ENCODE data around the gene NUP50. TPM values are rescaled to one million over a fixed set of nuclear protein-coding genes. Genes with fewer than 3 reads are reported as not detected.

The NUP50 gene
- polyA plus RNA-seq, 1 donor = 40.8 TPM

GRCh38 chr22:45157907-45158306 is 5.8 kb upstream of the NUP50 start:
- Histone ChIP-seq H3K9me3 (ENCODE audit: control insufficient read depth, low read depth, low read length) (no peaks in the 10 kb centered on the region), H3K27ac (ENCODE audit: low read length) (peak overlapping the region; percentile 89), H3K4me1 (ENCODE audit: control insufficient read depth, insufficient read depth, low read length) (peaks cover 13% of the 10 kb centered on the region), H3K36me3 (ENCODE audit: control insufficient read depth, insufficient read depth, low read length) (no peaks in the 10 kb centered on the region), H3K27me3 (ENCODE audit: control insufficient read depth, insufficient read depth, low read length) (no peaks in the 10 kb centered on the region), H3K4me3 (ENCODE audit: low read length) (no peak overlapping the region)
- DNase-seq = no peak
- WGBS (ENCODE audit: insufficient coverage, low lambda C conversion rate) = no CpG with 5 or more reads among the region's 3 CpGs

DNA sequence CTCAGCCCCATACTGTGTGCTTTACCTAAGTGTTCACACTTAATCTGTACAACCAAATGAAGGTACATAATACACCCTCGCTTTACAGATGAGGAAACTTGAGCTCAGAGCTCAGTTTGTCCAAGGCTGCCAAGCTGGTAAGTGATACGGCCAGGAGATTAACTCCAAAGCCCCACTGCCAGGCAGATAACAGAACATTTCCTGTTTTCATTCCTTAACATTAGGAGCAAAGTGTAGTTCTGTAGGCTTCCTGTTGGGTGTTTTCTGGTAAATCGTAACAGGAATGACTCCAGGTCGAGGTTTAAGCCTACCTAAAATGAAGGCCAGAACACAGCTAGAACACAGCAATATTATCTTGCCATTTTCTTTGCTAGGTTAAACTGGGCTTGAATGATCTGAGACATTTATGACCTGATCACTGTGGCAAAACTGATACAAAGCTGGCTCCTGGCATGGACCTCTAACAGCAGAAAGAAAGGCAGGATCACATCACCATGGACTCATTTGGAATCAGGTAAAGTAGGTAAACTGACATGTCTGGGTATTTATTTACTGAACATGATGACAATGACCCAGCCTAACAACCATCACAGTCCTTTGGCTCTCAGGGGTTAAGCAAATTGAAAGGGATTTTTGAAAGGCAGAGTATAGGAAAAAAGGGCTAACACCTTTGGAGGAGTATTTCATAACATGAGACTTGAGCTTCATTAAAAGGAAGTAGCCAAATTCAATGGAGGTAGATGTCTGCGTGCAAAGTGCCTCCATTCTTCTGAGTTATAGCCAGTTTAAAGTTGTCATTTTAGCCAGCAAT is 3.9 kb upstream of the NUP50 start:
- Histone ChIP-seq H3K36me3 (ENCODE audit: control insufficient read depth, insufficient read depth, low read length) (no peaks in the 10 kb centered on the region), H3K9me3 (ENCODE audit: control insufficient read depth, low read depth, low read length) (no peaks in the 10 kb centered on the region), H3K4me1 (ENCODE audit: control insufficient read depth, insufficient read depth, low read length) (peaks cover 14% of the 10 kb centered on the region), H3K27ac (ENCODE audit: low read length) (peak overlapping the region; percentile 89), H3K27me3 (ENCODE audit: control insufficient read depth, insufficient read depth, low read length) (no peaks in the 10 kb centered on the region), H3K4me3 (ENCODE audit: low read length) (no peak overlapping the region)
- DNase-seq = peak; percentile 32 to 73
- no CpG with 5 or more reads among the region's 5 CpGs for WGBS (ENCODE audit: insufficient coverage, low lambda C conversion rate)

DNA sequence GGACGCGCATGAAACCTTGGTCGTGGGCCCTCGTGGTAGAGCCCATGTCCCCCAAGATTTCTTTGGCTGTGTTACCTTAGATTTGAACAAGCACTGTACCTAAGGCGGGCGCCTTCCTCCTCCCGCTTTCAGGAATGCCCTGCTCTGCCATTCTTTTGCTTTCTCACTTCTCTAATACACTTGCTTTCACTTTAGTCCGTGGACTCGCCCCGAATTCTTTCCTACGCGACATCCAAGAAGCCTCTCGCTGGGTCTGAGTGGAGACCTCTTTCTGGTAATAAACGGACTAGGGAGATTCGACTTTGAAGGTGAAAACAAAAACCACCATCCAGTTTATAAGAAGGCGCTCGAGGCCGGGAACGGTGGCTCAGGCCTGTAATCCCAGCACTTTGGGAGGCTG is 1.2 kb upstream of the NUP50 start:
- no peak overlapping the region for H3K4me3 ChIP-seq (ENCODE audit: low read length)
- no peaks in the 10 kb centered on the region for H3K27me3 ChIP-seq (ENCODE audit: control insufficient read depth, insufficient read depth, low read length)
- no peaks in the 10 kb centered on the region for H3K9me3 ChIP-seq (ENCODE audit: control insufficient read depth, low read depth, low read length)
- H3K36me3 ChIP-seq (ENCODE audit: control insufficient read depth, insufficient read depth, low read length) = peaks cover 8% of the 10 kb centered on the region
- H3K4me1 ChIP-seq (ENCODE audit: control insufficient read depth, insufficient read depth, low read length) = peaks cover 22% of the 10 kb centered on the region
- H3K27ac ChIP-seq (ENCODE audit: low read length) = no peak overlapping the region
- WGBS (ENCODE audit: insufficient coverage, low lambda C conversion rate) = 80% methylated on average over 1 of the region's 19 CpGs
- peak in 1 of 2 donors; percentile 15 for DNase-seq

GRCh38 chr22:45163099-45163450 is 650 bp upstream of the NUP50 start:
- Histone ChIP-seq H3K27ac (ENCODE audit: low read length) (peak overlapping the region; percentile 81), H3K36me3 (ENCODE audit: control insufficient read depth, insufficient read depth, low read length) (peaks cover 8% of the 10 kb centered on the region), H3K27me3 (ENCODE audit: control insufficient read depth, insufficient read depth, low read length) (no peaks in the 10 kb centered on the region), H3K4me1 (ENCODE audit: control insufficient read depth, insufficient read depth, low read length) (peaks cover 19% of the 10 kb centered on the region), H3K9me3 (ENCODE audit: control insufficient read depth, low read depth, low read length) (no peaks in the 10 kb centered on the region), H3K4me3 (ENCODE audit: low read length) (peak overlapping the region; percentile 81)
- WGBS (ENCODE audit: insufficient coverage, low lambda C conversion rate) = no CpG with 5 or more reads among the region's 13 CpGs
- DNase-seq = no peak

- DNase-seq = peak in 1 of 2 donors; percentile 44
- WGBS (ENCODE audit: insufficient coverage, low lambda C conversion rate) = 0% methylated on average over 1 of the region's 59 CpGs
- Histone ChIP-seq H3K36me3 (ENCODE audit: control insufficient read depth, insufficient read depth, low read length) (peaks cover 18% of the 10 kb centered on the region), H3K4me1 (ENCODE audit: control insufficient read depth, insufficient read depth, low read length) (peaks cover 18% of the 10 kb centered on the region), H3K27ac (ENCODE audit: low read length) (no peak overlapping the region), H3K27me3 (ENCODE audit: control insufficient read depth, insufficient read depth, low read length) (no peaks in the 10 kb centered on the region), H3K9me3 (ENCODE audit: control insufficient read depth, low read depth, low read length) (no peaks in the 10 kb centered on the region), H3K4me3 (ENCODE audit: low read length) (peak overlapping the region; percentile 81)
Measured at GRCh38 chr22:45164270-45165088, 754 bp downstream of the NUP50 start.

- Histone ChIP-seq H3K4me3 (ENCODE audit: low read length) (no peak overlapping the region), H3K27me3 (ENCODE audit: control insufficient read depth, insufficient read depth, low read length) (no peaks in the 10 kb centered on the region), H3K27ac (ENCODE audit: low read length) (no peak overlapping the region), H3K4me1 (ENCODE audit: control insufficient read depth, insufficient read depth, low read length) (peaks cover 11% of the 10 kb centered on the region), H3K36me3 (ENCODE audit: control insufficient read depth, insufficient read depth, low read length) (peaks cover 38% of the 10 kb centered on the region), H3K9me3 (ENCODE audit: control insufficient read depth, low read depth, low read length) (no peaks in the 10 kb centered on the region)
- 79% methylated on average over 2 of the region's 5 CpGs for WGBS (ENCODE audit: insufficient coverage, low lambda C conversion rate)
- no peak for DNase-seq
Measured at GRCh38 chr22:45166932-45167331, 3.2 kb downstream of the NUP50 start.

DNA sequence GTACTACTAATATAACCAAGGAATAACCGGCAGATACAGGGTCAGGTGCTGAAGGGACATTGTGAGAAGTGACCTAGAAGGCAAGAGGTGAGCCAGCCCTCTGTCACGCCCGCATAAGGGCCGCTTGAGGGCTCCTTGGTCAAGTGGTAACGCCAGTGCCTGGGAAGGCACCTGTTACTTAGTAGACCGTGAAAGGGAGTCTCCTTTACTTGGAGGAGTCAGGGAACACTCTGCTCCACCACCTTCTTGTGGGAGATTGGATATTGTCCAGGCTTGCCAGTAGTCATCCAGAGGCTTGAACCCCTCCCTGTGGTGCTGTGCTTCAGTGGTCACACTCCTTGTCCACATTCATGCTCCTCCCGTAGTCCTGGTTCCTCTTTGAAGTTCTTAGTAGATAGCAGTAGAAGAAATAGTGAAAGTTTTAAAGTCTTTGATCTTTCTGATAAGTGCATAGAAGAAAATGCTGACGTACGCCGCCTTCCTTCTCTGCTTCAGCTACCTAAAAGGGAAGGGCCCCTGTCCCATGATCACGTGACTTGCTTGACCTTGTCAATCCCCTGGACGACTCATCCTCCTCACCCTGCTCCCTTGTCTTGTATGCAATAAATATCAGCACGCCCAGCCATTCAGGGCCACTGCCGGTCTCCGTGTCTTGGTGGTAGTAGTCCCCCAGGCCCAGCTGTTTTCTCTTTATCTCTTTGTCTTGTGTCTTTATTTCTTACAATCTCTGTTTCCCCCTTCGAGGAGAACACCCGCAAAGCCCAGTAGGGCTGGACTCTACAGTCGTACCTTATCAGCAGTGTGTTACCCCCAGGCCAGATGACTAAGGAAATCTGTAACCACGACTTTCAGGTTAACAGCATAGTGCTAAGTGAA is 6.1 kb downstream of the NUP50 start:
- Histone ChIP-seq H3K9me3 (ENCODE audit: control insufficient read depth, low read depth, low read length) (no peaks in the 10 kb centered on the region), H3K36me3 (ENCODE audit: control insufficient read depth, insufficient read depth, low read length) (peaks cover 59% of the 10 kb centered on the region), H3K4me1 (ENCODE audit: control insufficient read depth, insufficient read depth, low read length) (peaks cover 8% of the 10 kb centered on the region), H3K27ac (ENCODE audit: low read length) (no peak overlapping the region), H3K27me3 (ENCODE audit: control insufficient read depth, insufficient read depth, low read length) (no peaks in the 10 kb centered on the region), H3K4me3 (ENCODE audit: low read length) (no peak overlapping the region)
- 49% methylated on average over 4 of the region's 19 CpGs for WGBS (ENCODE audit: insufficient coverage, low lambda C conversion rate)
- peak in 1 of 2 donors; percentile 47 for DNase-seq

GRCh38 chr22:45171830-45172229 is 8.1 kb downstream of the NUP50 start:
- no peak for DNase-seq
- Histone ChIP-seq H3K27me3 (ENCODE audit: control insufficient read depth, insufficient read depth, low read length) (no peaks in the 10 kb centered on the region), H3K4me1 (ENCODE audit: control insufficient read depth, insufficient read depth, low read length) (no peaks in the 10 kb centered on the region), H3K36me3 (ENCODE audit: control insufficient read depth, insufficient read depth, low read length) (peaks cover 74% of the 10 kb centered on the region), H3K9me3 (ENCODE audit: control insufficient read depth, low read depth, low read length) (no peaks in the 10 kb centered on the region), H3K4me3 (ENCODE audit: low read length) (no peak overlapping the region), H3K27ac (ENCODE audit: low read length) (no peak overlapping the region)
- WGBS (ENCODE audit: insufficient coverage, low lambda C conversion rate) = 100% methylated on average over 1 of the region's 6 CpGs

DNA sequence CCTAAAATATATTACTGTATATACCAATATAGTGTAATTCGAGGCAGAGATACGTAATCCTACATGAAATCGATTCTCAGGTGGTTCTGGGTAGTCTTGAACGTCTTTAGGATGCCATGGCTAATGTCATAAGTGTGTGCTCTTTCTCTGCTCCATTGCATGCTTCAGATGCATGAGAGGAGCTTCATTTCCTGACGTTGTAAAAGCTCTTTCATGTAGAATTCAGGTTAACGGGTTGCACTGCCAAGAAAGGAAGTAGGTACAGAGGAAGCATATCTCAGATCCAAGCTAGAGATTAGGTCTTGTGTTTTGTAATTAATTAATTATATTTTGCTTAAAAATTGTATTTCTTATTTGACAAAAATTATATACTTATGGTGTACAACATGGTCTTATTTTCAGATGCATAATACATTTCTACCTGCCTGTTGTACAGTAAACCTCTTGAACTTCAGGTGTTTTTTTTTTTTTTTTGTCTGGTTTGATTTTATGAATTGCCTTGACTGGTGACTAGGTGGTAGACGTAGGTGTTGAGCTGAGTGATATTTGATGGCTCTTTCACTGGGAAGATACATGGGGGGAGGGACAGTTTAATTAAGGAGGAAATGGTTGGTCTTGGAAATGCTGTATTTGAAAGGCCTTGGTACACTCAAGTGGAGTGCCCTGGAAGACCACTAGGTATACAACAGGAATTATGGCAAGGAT is 9.3 kb downstream of the NUP50 start:
- Histone ChIP-seq H3K36me3 (ENCODE audit: control insufficient read depth, insufficient read depth, low read length) (peaks cover 75% of the 10 kb centered on the region), H3K9me3 (ENCODE audit: control insufficient read depth, low read depth, low read length) (no peaks in the 10 kb centered on the region), H3K27ac (ENCODE audit: low read length) (no peak overlapping the region), H3K4me1 (ENCODE audit: control insufficient read depth, insufficient read depth, low read length) (no peaks in the 10 kb centered on the region), H3K4me3 (ENCODE audit: low read length) (no peak overlapping the region), H3K27me3 (ENCODE audit: control insufficient read depth, insufficient read depth, low read length) (no peaks in the 10 kb centered on the region)
- 100% methylated on average over 1 of the region's 7 CpGs for WGBS (ENCODE audit: insufficient coverage, low lambda C conversion rate)
- no peak for DNase-seq

Data from large intestine (tissue), 3 donors.